CD8-positive, alpha-beta memory T cell (primary cell): ENCODE data around the gene KCNMB3. TPM values are rescaled to one million over a fixed set of nuclear protein-coding genes. Genes with fewer than 3 reads are reported as not detected.

Experiments used
- polyA plus RNA-seq: library from polyadenylated mRNA; unstranded; fragments of 300-500 nt; fragmentation: Illumina TruSeq; gene quantifications from one replicate; pipeline ENCODE4 v1.2.3, GENCODE V29; 2021
- total RNA-seq, 2 experiments: library from RNA; stranded (reverse); gene quantifications; one replicate each; pipeline ENCODE4 v1.2.3, GENCODE V29; 2021

Gene KCNMB3
- total and polyA plus RNA-seq, 3 experiments from 2014 or later: 0.59 to 0.71 TPM; not detected in 1

Other genes starting within 250 kb of the KCNMB3 start
- 10 to 100 TPM; 14.7 to 16.3 TPM for gene ZMAT3, start 179.3 kb downstream of the KCNMB3 start, total RNA-seq
- 10.7 TPM for gene ZMAT3, start 179.3 kb downstream of the KCNMB3 start, polyA plus RNA-seq
- gene PIK3CA, start 102.8 kb downstream of the KCNMB3 start, total RNA-seq: 10 to 100 TPM; 18.8 to 19.5 TPM
- gene PIK3CA, start 102.8 kb downstream of the KCNMB3 start, polyA plus RNA-seq: 18.3 TPM
- 10 to 100 TPM; 41.9 to 44.5 TPM for gene ZNF639, start 71.9 kb upstream of the KCNMB3 start, total RNA-seq
- 63.7 TPM for gene ZNF639, start 71.9 kb upstream of the KCNMB3 start, polyA plus RNA-seq
- 10 to 100 TPM; 36.5 to 36.8 TPM for gene MFN1, start 96.6 kb upstream of the KCNMB3 start, total RNA-seq
- gene MFN1, start 96.6 kb upstream of the KCNMB3 start, polyA plus RNA-seq: 12.1 TPM
- gene GNB4, start 200.4 kb upstream of the KCNMB3 start, total RNA-seq: 1 to 10 TPM; 1.5 to 1.9 TPM
- 0.16 TPM for gene GNB4, start 200.4 kb upstream of the KCNMB3 start, polyA plus RNA-seq